ENCODE data around the gene TBCK.

Gene TBCK

GRCh38 chr4:106063009-106063408, 253.0 kb downstream of the TBCK start:
- DNase-seq (ENCODE audit: low read depth in 2 of 2): peak; percentile 27 to 29

DNA sequence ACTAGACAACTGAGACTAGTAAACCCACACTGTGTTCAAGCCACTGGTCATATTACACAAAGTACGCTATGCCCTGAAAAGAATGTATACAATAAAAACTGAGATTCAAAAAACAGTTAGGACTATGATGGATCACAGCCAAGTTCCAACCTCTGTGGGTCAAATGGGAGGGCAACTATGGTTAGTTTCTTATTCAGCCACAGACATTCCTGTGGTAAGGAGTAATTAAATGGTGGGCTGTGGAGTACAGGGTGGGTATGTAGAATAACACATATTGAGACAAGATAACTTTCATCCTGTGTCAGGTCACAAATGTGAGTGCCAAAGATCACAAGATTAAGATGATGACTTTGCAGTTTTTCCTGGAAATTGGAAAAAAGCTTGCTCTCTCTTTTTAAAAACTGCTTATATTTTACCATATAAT, 253.5 kb downstream of the TBCK start:
- DNase-seq (ENCODE audit: low read depth in 2 of 2): peak; percentile 63 to 78
- TF ChIP-seq, protein P1, sequence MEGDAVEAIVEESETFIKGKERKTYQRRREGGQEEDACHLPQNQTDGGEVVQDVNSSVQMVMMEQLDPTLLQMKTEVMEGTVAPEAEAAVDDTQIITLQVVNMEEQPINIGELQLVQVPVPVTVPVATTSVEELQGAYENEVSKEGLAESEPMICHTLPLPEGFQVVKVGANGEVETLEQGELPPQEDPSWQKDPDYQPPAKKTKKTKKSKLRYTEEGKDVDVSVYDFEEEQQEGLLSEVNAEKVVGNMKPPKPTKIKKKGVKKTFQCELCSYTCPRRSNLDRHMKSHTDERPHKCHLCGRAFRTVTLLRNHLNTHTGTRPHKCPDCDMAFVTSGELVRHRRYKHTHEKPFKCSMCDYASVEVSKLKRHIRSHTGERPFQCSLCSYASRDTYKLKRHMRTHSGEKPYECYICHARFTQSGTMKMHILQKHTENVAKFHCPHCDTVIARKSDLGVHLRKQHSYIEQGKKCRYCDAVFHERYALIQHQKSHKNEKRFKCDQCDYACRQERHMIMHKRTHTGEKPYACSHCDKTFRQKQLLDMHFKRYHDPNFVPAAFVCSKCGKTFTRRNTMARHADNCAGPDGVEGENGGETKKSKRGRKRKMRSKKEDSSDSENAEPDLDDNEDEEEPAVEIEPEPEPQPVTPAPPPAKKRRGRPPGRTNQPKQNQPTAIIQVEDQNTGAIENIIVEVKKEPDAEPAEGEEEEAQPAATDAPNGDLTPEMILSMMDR (IDR thresholded peaks at IDR 0.05; ENCODE audit: low read depth, low read length): no peak
- H3K4me3 ChIP-seq (replicated peaks in 1 of 2; ENCODE audit: low read depth in 2 of 2, low read length in 2 of 2): no peak overlapping the region

More at GRCh38 chr4:106063009-106063408, 253.0 kb downstream of the TBCK start:
- H3K4me3 ChIP-seq (replicated peaks in 1 of 2; ENCODE audit: low read depth in 2 of 2, low read length in 2 of 2): no peak overlapping the region
- TF ChIP-seq, protein P1 (IDR thresholded peaks at IDR 0.05; ENCODE audit: low read depth, low read length): no peak

GRCh38 chr4:106058921-106059320, 257.1 kb downstream of the TBCK start:
- TF ChIP-seq, protein P1 (IDR thresholded peaks at IDR 0.05; ENCODE audit: low read depth, low read length): no peak
- H3K4me3 ChIP-seq (replicated peaks in 1 of 2; ENCODE audit: low read depth in 2 of 2, low read length in 2 of 2): no peak overlapping the region
- peak in 1 of 2 donors; percentile 27 for DNase-seq (ENCODE audit: low read depth in 2 of 2)

GRCh38 chr4:106056914-106057313, 259.1 kb downstream of the TBCK start:
- TF ChIP-seq, protein P1 (IDR thresholded peaks at IDR 0.05; ENCODE audit: low read depth, low read length): no peak
- DNase-seq (ENCODE audit: low read depth in 2 of 2): no peak

DNA sequence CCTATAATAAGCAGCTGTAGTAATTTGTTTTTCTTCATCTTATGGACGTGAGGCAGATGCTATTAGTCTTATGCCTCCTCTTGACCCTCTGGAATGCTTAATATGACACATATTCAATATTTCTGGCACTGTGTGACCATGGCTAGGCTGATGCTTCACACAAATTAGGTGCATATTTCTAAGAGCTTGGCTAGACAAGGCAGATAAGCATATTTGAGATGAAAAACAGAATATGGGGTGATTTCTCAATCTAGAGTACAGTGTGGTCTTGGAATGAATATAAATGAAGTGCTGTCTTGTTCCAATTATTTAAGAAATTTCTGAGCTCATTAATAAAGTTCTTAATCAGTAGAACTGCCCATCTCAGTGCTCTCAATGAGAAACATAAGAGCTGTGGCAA, 264.5 kb downstream of the TBCK start:
- DNase-seq (ENCODE audit: low read depth in 2 of 2): peak in 1 of 2 donors; percentile 25
- H3K4me3 ChIP-seq (replicated peaks in 1 of 2; ENCODE audit: low read depth in 2 of 2, low read length in 2 of 2): no peak overlapping the region
- TF ChIP-seq, protein P1 (IDR thresholded peaks at IDR 0.05; ENCODE audit: low read depth, low read length): no peak

More at GRCh38 chr4:106056914-106057313, 259.1 kb downstream of the TBCK start:
- H3K4me3 ChIP-seq (replicated peaks in 1 of 2; ENCODE audit: low read depth in 2 of 2, low read length in 2 of 2): no peak overlapping the region

GRCh38 chr4:106049490-106049889, 266.5 kb downstream of the TBCK start:
- no peak for DNase-seq (ENCODE audit: low read depth in 2 of 2)
- no peak overlapping the region for H3K4me3 ChIP-seq (replicated peaks in 1 of 2; ENCODE audit: low read depth in 2 of 2, low read length in 2 of 2)
- TF ChIP-seq, protein P1 (IDR thresholded peaks at IDR 0.05; ENCODE audit: low read depth, low read length): no peak
